MM.1S (cell line): Measurements from ENCODE around the gene GLB1L2.

ENCODE experiments used
- EZH2 ChIP-seq: fragments of 300-600 bp; sonication (generic); optimal IDR thresholded peaks from 2 replicates; pipeline ENCODE3; 2017; ENCODE audit warnings: low read depth, mild to moderate bottlenecking, antibody characterized with exemption, low read length, mixed read lengths
- EZH2phosphoT487 ChIP-seq: fragments of 300-600 bp; sonication (generic); IDR thresholded peaks from 2 replicates; pipeline ENCODE4 v1.6.1; 2018; ENCODE audit warnings: antibody characterized with exemption, low read length
- TF ChIP-seq, protein P1 (sequence below): fragments of 300-600 bp; sonication (generic); IDR thresholded peaks from 2 replicates; pipeline ENCODE4 v1.5.1; 2016; ENCODE audit warnings: antibody characterized with exemption, low read length, mixed read lengths

GRCh38 chr11:134334796-134335571 lies 3.2 kb downstream of the GLB1L2 start:
- TF ChIP-seq, protein P1, sequence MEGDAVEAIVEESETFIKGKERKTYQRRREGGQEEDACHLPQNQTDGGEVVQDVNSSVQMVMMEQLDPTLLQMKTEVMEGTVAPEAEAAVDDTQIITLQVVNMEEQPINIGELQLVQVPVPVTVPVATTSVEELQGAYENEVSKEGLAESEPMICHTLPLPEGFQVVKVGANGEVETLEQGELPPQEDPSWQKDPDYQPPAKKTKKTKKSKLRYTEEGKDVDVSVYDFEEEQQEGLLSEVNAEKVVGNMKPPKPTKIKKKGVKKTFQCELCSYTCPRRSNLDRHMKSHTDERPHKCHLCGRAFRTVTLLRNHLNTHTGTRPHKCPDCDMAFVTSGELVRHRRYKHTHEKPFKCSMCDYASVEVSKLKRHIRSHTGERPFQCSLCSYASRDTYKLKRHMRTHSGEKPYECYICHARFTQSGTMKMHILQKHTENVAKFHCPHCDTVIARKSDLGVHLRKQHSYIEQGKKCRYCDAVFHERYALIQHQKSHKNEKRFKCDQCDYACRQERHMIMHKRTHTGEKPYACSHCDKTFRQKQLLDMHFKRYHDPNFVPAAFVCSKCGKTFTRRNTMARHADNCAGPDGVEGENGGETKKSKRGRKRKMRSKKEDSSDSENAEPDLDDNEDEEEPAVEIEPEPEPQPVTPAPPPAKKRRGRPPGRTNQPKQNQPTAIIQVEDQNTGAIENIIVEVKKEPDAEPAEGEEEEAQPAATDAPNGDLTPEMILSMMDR, result no peak
- TF ChIP-seq EZH2 (no peak), EZH2phosphoT487 (no peak)
